Natural killer cell (primary cell): ENCODE results near the gene PCBP3. TPM values are rescaled to one million over a fixed set of nuclear protein-coding genes. Genes with fewer than 3 reads are reported as not detected.

ENCODE experiments used
- ATAC-seq, 3 donors: fragments of 150-1000 bp in 2 of 3; fragments of 200-7000 bp in 1 of 3; cut with Tn5 transposase; 1 replicate in 1 of 3; 2 replicates in 2 of 3; pipeline ENCODE4 v1.10.0; 2021; ENCODE audit warnings: mild to moderate bottlenecking in 2 of 3, moderate library complexity in 2 of 3
- DNase-seq, 2 donors: peaks; one replicate each; pipeline versions ENCODE4 v3.0.0 to v3.0.0-alpha.2; 2013 to 2021; ENCODE audit warnings: mixed read lengths in 1 of 2
- H3K27ac ChIP-seq: one replicate; pipeline ENCODE4 v1.5.1; 2013; ENCODE audit warnings: mild to moderate bottlenecking, low read length
- H3K27me3 ChIP-seq: one replicate; pipeline ENCODE4 v1.6.1; 2013; ENCODE audit warnings: low read length; ENCODE audit not compliant: control insufficient read depth, insufficient read depth
- H3K36me3 ChIP-seq: one replicate; pipeline ENCODE4 v1.6.1; 2013; ENCODE audit warnings: low read length; ENCODE audit not compliant: control insufficient read depth, insufficient read depth
- H3K4me1 ChIP-seq: one replicate; pipeline ENCODE4 v1.6.1; 2013; ENCODE audit warnings: low read length; ENCODE audit not compliant: control insufficient read depth, insufficient read depth
- H3K4me3 ChIP-seq: one replicate; pipeline ENCODE4 v1.5.1; 2013; ENCODE audit warnings: low read length
- H3K9me3 ChIP-seq: one replicate; pipeline ENCODE4 v1.6.1; 2013; ENCODE audit warnings: low read length; ENCODE audit not compliant: control insufficient read depth, insufficient read depth
- H3K27ac Mint-ChIP-seq, 2 donors: one replicate each; pipeline ENCODE4 v1.8.0; 2022; ENCODE audit warnings: mild to moderate bottlenecking in 2 of 2, mixed read lengths in 2 of 2, moderate library complexity in 1 of 2
- H3K27me3 Mint-ChIP-seq, 2 donors: one replicate each; pipeline ENCODE4 v1.8.0; 2022; ENCODE audit warnings: low read depth in 2 of 2, mixed read lengths in 2 of 2
- H3K36me3 Mint-ChIP-seq: one replicate; pipeline ENCODE4 v1.8.0; 2022; ENCODE audit warnings: mixed read lengths
- H3K4me1 Mint-ChIP-seq, 2 donors: one replicate each; pipeline ENCODE4 v1.8.0; 2022; ENCODE audit warnings: mixed read lengths in 2 of 2
- H3K4me3 Mint-ChIP-seq: one replicate; pipeline ENCODE4 v1.8.0; 2022; ENCODE audit warnings: mild to moderate bottlenecking, moderate library complexity, mixed read lengths
- H3K9me3 Mint-ChIP-seq, 2 donors: one replicate each; pipeline ENCODE4 v1.8.0; 2022; ENCODE audit warnings: mixed read lengths in 2 of 2
- CTCF ChIP-seq: fragments of 200-600 bp; IDR thresholded peaks from one replicate; pipeline ENCODE4 v1.8.0; 2022; ENCODE audit warnings: antibody characterized with exemption
- WGBS: methylation state at CpG from one replicate; pipeline ENCODE4 v1.1.7; 2013; ENCODE audit warnings: missing lambda C conversion rate; ENCODE audit not compliant: insufficient coverage; 5-methylcytosine and 5-hydroxymethylcytosine counted together
- intact Hi-C: fragments of 100-400 bp; cut with micrococcal nuclease; formaldehyde crosslinking; loops from one replicate; pipeline ENCODE4 v1.14.2; 2022
- total RNA-seq, 4 donors: library from RNA; stranded (reverse); fragments of 120-200 nt in 1 of 4; gene quantifications; one replicate each; pipeline versions ENCODE4 v1.2.3 to v1.2.4, GENCODE V29; 2013 to 2022

PCBP3 gene
- total RNA-seq, 3 donors from 2014 or later (not counting 1 experiment from before 2014, with no cell fraction given): 0.50 to 3.0 (median 0.52) TPM

- H3K4me3 ChIP-seq: no peak overlapping the region
- no peak overlapping the region for H3K4me3 Mint-ChIP-seq
- DNase-seq (no peak), ATAC-seq (no peak)
- no peaks in the 10 kb centered on the region for H3K36me3 Mint-ChIP-seq
- intact Hi-C loops: no loop called here
- no peaks in the 10 kb centered on the region for H3K9me3 Mint-ChIP-seq
- peaks cover 6 to 10% of the 10 kb centered on the region in 2 donors for H3K27me3 Mint-ChIP-seq
- no peaks in the 10 kb centered on the region for H3K9me3 ChIP-seq
- no peaks in the 10 kb centered on the region for H3K27me3 ChIP-seq
- no peak for TF ChIP-seq CTCF
- H3K36me3 ChIP-seq: no peaks in the 10 kb centered on the region
- no peak overlapping the region for H3K27ac ChIP-seq
- no peak overlapping the region for H3K27ac Mint-ChIP-seq
- 90% methylated on average over 14 of the region's 14 CpGs for WGBS
- H3K4me1 Mint-ChIP-seq: no peaks in the 10 kb centered on the region
- no peaks in the 10 kb centered on the region for H3K4me1 ChIP-seq
Observed at GRCh38 chr21:45788637-45789506, 145.3 kb downstream of the PCBP3 start.

- DNase-seq (no peak), ATAC-seq (no peak)
- H3K36me3 ChIP-seq: no peaks in the 10 kb centered on the region
- Mint-ChIP-seq H3K27ac (no peak overlapping the region), H3K4me1 (no peaks in the 10 kb centered on the region), H3K36me3 (no peaks in the 10 kb centered on the region), H3K9me3 (no peaks in the 10 kb centered on the region), H3K4me3 (no peak overlapping the region), H3K27me3 (peaks cover 8 to 10% of the 10 kb centered on the region in 2 donors)
- no peak overlapping the region for H3K27ac ChIP-seq
- intact Hi-C loops: no loop called here
- H3K4me3 ChIP-seq: no peak overlapping the region
- no peaks in the 10 kb centered on the region for H3K27me3 ChIP-seq
- TF ChIP-seq CTCF: no peak
- no peaks in the 10 kb centered on the region for H3K9me3 ChIP-seq
- WGBS: 91% methylated on average over 7 of the region's 7 CpGs
- no peaks in the 10 kb centered on the region for H3K4me1 ChIP-seq
Observed at GRCh38 chr21:45790427-45790826, 146.9 kb downstream of the PCBP3 start.

- ATAC-seq (no peak), DNase-seq (no peak)
- intact Hi-C loops: no loop called here
- Mint-ChIP-seq H3K4me1 (no peaks in the 10 kb centered on the region), H3K36me3 (no peaks in the 10 kb centered on the region), H3K9me3 (no peaks in the 10 kb centered on the region), H3K27me3 (peaks cover 9 to 10% of the 10 kb centered on the region in 2 donors), H3K27ac (no peak overlapping the region), H3K4me3 (no peak overlapping the region)
- no peaks in the 10 kb centered on the region for H3K4me1 ChIP-seq
- no peak overlapping the region for H3K27ac ChIP-seq
- WGBS: 88% methylated on average over 19 of the region's 19 CpGs
- no peak overlapping the region for H3K4me3 ChIP-seq
- no peaks in the 10 kb centered on the region for H3K36me3 ChIP-seq
- H3K27me3 ChIP-seq: no peaks in the 10 kb centered on the region
- TF ChIP-seq CTCF: no peak
- H3K9me3 ChIP-seq: no peaks in the 10 kb centered on the region
Observed at GRCh38 chr21:45791562-45792418, 148.3 kb downstream of the PCBP3 start.
